ENCODE measurements around the gene RECQL.

RECQL gene

GRCh38 chr12:21502164-21502496, 695 bp upstream of the RECQL start:
- no peak overlapping the region for H3K4me3 Mint-ChIP-seq
- no peaks in the 10 kb centered on the region for H3K9me3 Mint-ChIP-seq
- H3K36me3 Mint-ChIP-seq (ENCODE audit: low read depth), result peaks cover 5% of the 10 kb centered on the region
- H3K4me1 Mint-ChIP-seq, result peaks cover 34% of the 10 kb centered on the region
- no peaks in the 10 kb centered on the region for H3K27me3 Mint-ChIP-seq (ENCODE audit: low read depth)
- TF ChIP-seq CTCF (IDR thresholded peaks at IDR 0.05; ENCODE audit: unreplicated experiment in 3 of 3), result no peak
- no peak overlapping the region for H3K27ac Mint-ChIP-seq

GRCh38 chr12:21500786-21501257, 613 bp downstream of the RECQL start:
- no peak overlapping the region for H3K27ac Mint-ChIP-seq
- H3K36me3 Mint-ChIP-seq (ENCODE audit: low read depth), result peaks cover 6% of the 10 kb centered on the region
- H3K4me1 Mint-ChIP-seq, result peaks cover 34% of the 10 kb centered on the region
- no peaks in the 10 kb centered on the region for H3K27me3 Mint-ChIP-seq (ENCODE audit: low read depth)
- no peak for TF ChIP-seq CTCF (IDR thresholded peaks at IDR 0.05; ENCODE audit: unreplicated experiment in 3 of 3)
- H3K4me3 Mint-ChIP-seq, result no peak overlapping the region
- no peaks in the 10 kb centered on the region for H3K9me3 Mint-ChIP-seq

- no peak for TF ChIP-seq CTCF (IDR thresholded peaks at IDR 0.05; ENCODE audit: unreplicated experiment in 3 of 3)
- H3K4me3 Mint-ChIP-seq, result peak overlapping the region in 2 of 3 experiments; percentile 24 to 28
- H3K9me3 Mint-ChIP-seq, result no peaks in the 10 kb centered on the region
- H3K36me3 Mint-ChIP-seq (ENCODE audit: low read depth), result peaks cover 11% of the 10 kb centered on the region
- H3K4me1 Mint-ChIP-seq, result peaks cover 34% of the 10 kb centered on the region
- H3K27me3 Mint-ChIP-seq (ENCODE audit: low read depth), result no peaks in the 10 kb centered on the region
- no peak overlapping the region for H3K27ac Mint-ChIP-seq
Measured at GRCh38 chr12:21499765-21500164, 1.7 kb downstream of the RECQL start.

- H3K36me3 Mint-ChIP-seq (ENCODE audit: low read depth), result peaks cover 25% of the 10 kb centered on the region
- H3K27me3 Mint-ChIP-seq (ENCODE audit: low read depth), result no peaks in the 10 kb centered on the region
- no peak overlapping the region for H3K4me3 Mint-ChIP-seq
- H3K27ac Mint-ChIP-seq, result no peak overlapping the region
- no peaks in the 10 kb centered on the region for H3K4me1 Mint-ChIP-seq
- no peaks in the 10 kb centered on the region for H3K9me3 Mint-ChIP-seq
- no peak for TF ChIP-seq CTCF (IDR thresholded peaks at IDR 0.05; ENCODE audit: unreplicated experiment in 3 of 3)
Measured at GRCh38 chr12:21485998-21486397, 15.4 kb downstream of the RECQL start.

GRCh38 chr12:21483531-21483930, 17.9 kb downstream of the RECQL start:
- Mint-ChIP-seq H3K9me3 (no peaks in the 10 kb centered on the region), H3K27me3 (ENCODE audit: low read depth) (no peaks in the 10 kb centered on the region), H3K36me3 (ENCODE audit: low read depth) (peaks cover 11% of the 10 kb centered on the region), H3K4me3 (no peak overlapping the region), H3K27ac (no peak overlapping the region), H3K4me1 (no peaks in the 10 kb centered on the region)
- TF ChIP-seq CTCF (IDR thresholded peaks at IDR 0.05; ENCODE audit: unreplicated experiment in 3 of 3), result no peak

GRCh38 chr12:21478756-21479455, 22.5 kb downstream of the RECQL start:
- Mint-ChIP-seq H3K4me3 (no peak overlapping the region), H3K27me3 (ENCODE audit: low read depth) (no peaks in the 10 kb centered on the region), H3K27ac (no peak overlapping the region), H3K4me1 (no peaks in the 10 kb centered on the region), H3K36me3 (ENCODE audit: low read depth) (peaks cover 10% of the 10 kb centered on the region), H3K9me3 (no peaks in the 10 kb centered on the region)
- no peak for TF ChIP-seq CTCF (IDR thresholded peaks at IDR 0.05; ENCODE audit: unreplicated experiment in 3 of 3)

All from nephron (organoid).